GM12892 (cell line): ENCODE results near the gene KMT2B.
A peak's percentile ranks its signal among the peaks of the same experiment; 100 is the strongest.

Source experiments
- DNase-seq: peaks from one replicate; pipeline ENCODE4 v3.0.0; 2011; ENCODE audit not compliant: insufficient read length
- FAIRE-seq: peaks from 2 replicates; lab custom pipeline; 2011; peaks lifted over from hg19 to GRCh38; lab: Jason Lieb, UNC
- POLR2A ChIP-seq: IDR thresholded peaks from 2 replicates; pipeline ENCODE4 v1.6.1; 2011; ENCODE audit warnings: low read depth, low read length, control low read depth
- POLR2AphosphoS5 ChIP-seq: IDR thresholded peaks from 2 replicates; pipeline ENCODE4 v1.6.1; 2011; ENCODE audit warnings: low read depth, low read length, control low read depth
- TAF1 ChIP-seq: IDR thresholded peaks from 2 replicates; pipeline ENCODE4 v1.6.1; 2011; ENCODE audit warnings: low read depth, mild to moderate bottlenecking, control low read depth, low read length, borderline replicate concordance

The KMT2B gene

DNA sequence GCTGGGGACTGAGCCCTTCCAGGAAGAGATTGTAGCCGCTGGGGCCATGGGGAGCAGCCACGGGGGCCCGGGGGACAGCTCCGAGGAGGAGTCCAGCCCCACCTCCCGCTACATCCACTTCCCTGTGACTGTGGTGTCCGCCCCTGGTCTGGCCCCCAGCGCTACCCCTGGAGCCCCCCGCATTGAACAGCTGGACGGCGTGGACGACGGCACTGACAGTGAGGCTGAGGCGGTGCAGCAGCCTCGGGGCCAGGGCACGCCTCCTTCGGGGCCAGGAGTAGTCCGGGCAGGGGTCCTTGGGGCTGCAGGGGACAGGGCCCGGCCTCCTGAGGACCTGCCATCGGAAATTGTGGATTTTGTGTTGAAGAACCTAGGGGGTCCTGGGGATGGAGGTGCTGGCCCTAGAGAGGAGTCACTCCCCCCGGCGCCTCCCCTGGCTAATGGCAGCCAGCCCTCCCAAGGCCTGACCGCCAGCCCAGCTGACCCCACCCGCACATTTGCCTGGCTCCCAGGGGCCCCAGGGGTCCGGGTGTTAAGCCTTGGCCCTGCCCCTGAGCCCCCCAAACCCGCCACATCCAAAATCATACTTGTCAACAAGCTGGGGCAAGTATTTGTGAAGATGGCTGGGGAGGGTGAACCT, 14.9 kb downstream of the KMT2B start:
- peak; percentile 20; the same call in 1 of the 2 replicates for TF ChIP-seq POLR2AphosphoS5
- TF ChIP-seq POLR2A, result no peak
- no peak for TF ChIP-seq TAF1
- FAIRE-seq (no peak), DNase-seq (no peak)

DNA sequence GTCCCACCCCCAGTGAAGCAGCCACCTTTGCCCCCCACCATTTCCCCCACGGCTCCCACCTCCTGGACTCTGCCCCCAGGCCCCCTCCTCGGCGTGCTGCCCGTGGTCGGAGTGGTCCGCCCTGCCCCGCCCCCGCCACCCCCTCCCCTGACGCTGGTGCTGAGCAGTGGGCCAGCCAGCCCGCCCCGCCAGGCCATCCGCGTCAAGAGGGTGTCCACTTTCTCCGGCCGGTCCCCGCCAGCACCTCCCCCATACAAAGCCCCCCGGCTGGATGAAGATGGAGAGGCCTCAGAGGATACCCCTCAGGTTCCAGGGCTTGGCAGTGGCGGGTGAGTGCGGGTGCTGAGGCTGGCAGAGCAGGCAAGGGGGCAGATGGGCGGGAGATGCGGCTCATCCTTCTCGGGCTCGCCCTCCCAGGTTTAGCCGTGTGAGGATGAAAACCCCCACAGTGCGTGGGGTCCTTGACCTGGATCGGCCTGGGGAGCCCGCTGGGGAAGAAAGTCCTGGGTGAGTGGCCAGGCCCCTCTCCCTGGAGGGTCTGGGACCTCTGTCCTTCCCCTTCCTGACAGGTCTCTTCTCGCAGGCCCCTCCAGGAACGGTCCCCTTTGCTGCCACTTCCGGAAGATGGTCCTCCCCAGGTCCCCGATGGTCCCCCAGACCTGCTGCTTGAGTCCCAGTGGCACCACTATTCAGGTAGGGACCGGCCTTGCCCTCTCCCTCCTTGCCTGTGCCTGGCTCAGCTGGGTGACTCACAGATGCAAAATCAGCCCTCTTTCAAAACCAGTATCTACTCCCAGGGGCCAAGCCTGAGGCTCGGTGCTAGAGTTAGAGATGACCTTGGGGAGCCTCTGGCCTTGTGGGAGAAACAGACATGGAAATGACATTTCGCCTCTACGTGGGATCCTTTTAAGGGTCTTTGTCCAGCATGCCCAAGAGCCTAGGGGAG, 15.7 kb downstream of the KMT2B start:
- TF ChIP-seq POLR2A (no peak), TAF1 (no peak)

DNA sequence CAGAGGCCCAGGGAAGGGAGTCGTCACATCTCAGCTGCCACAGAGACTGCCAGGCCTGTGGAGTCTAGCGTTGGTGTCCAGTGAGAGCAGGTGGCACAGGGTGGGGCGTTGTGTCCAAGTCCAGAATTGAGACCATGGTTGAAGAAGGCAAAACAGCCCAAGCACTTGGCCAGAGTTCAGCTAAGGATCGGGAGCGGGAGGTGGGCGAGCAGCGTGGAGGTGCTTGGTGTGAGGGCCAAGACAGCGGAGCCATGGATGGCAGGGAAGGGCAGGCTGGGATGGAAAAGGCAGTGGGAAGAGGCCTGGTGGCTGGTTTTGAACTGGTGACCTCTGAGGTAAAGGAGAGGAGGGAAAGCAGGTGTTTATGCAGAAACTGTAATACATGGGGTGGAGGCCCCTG, 16.5 kb downstream of the KMT2B start:
- FAIRE-seq, result no peak
- DNase-seq, result no peak
- TF ChIP-seq POLR2A, result no peak
- no peak for TF ChIP-seq POLR2AphosphoS5
- TF ChIP-seq TAF1, result no peak

More for the DNA sequence above, 15.7 kb downstream of the KMT2B start:
- no peak for FAIRE-seq
- no peak for DNase-seq

DNA sequence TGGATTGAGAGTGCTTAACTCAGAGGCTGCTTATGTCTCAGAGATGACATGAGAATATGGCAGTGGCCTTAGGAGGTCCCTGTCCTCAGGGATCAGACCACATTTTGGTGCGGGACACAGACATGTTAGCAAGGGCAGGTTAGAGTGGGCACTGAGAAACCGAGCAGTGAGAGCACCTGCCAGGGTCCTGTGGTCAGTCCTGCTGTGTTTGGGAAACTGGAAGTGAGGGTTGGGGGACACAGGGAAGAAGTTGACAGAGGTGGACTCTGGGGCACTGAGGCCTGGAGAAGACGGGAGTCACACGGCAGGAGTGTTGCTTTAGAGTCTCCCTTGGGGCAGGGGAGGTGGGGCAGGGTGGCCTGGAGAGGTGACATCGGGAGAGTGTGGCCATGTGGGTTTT, 17.1 kb downstream of the KMT2B start:
- DNase-seq (no peak), FAIRE-seq (no peak)
- TF ChIP-seq POLR2A (no peak), POLR2AphosphoS5 (no peak), TAF1 (no peak)

DNA sequence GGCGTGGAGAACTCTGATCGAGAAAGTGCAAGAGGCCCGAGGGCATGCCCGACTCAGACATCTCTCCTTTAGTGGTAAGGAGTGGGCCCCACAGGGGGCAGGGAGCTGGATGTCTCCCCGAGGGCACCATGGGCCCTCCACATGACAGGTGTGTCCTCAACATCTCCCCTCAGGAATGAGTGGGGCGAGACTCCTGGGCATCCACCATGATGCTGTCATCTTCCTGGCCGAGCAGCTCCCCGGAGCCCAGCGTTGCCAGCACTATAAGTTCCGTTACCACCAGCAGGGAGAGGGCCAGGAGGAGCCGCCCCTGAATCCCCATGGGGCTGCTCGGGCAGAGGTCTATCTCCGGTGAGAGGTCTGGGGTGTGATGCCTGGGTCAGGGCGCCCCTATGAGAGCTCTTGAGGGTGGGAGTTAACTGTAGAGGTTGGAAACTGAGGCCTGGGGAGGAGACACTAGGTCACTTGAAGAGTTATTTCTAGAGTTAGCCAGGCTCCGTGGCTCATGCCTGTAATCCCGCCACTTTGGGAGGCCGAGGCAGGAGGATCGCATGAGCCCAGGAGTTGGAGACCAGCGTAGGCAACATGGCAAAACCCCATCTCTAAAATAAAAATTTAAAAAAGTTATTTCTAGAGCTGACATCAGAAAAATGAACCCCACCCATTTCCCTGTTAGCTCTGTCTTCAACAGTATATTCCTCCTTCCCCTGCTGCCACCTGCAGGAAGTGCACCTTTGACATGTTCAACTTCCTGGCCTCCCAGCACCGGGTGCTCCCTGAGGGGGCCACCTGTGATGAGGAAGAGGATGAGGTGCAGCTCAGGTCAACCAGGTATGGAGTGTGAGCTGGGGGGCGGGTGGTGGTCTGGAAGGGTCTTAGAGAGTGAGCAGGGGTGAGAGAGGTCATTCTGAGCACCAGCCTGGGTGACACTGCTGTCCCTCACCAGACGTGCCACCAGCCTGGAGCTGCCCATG, 19.4 kb downstream of the KMT2B start:
- peak; percentile 64 for FAIRE-seq
- TF ChIP-seq TAF1 (no peak), POLR2AphosphoS5 (peak; percentile 43; the same call in 1 of the 2 replicates), POLR2A (no peak)
- DNase-seq, result no peak

DNA sequence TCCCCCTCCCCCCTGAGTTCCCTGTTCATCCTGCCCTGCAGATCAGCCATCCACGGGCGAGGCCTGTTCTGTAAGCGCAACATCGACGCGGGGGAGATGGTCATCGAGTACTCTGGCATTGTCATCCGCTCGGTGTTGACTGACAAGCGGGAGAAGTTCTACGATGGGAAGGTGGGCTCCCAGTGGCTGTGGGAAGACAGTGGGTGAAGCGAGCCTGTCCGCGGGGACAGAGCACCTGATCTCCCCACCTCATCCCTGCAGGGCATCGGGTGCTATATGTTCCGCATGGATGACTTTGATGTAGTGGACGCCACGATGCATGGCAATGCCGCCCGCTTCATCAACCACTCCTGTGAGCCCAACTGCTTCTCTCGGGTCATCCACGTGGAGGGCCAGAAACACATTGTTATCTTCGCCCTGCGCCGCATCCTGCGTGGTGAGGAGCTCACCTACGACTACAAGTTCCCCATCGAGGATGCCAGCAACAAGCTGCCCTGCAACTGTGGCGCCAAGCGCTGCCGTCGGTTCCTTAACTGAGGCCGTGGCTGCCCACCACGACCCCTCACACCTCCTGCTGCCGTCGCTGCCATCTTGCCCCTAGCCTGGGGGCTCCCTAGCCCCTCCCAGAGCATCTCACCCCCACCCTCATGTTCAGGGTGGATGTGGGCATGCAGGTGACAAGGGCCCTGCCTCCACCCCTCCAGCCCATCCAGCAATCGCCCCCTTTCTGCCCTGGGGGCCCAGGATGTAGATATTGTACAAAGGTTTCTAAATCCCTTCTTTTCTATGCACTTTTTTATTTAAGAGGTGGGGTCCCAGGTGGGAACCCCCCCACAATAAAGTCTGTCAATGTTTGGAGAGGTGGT, 20.5 kb downstream of the KMT2B start:
- TF ChIP-seq POLR2A (peak; percentile 38; the same call in 1 of the 2 replicates), TAF1 (no peak), POLR2AphosphoS5 (peak; percentile 47)
- DNase-seq, result no peak
- no peak for FAIRE-seq

DNA sequence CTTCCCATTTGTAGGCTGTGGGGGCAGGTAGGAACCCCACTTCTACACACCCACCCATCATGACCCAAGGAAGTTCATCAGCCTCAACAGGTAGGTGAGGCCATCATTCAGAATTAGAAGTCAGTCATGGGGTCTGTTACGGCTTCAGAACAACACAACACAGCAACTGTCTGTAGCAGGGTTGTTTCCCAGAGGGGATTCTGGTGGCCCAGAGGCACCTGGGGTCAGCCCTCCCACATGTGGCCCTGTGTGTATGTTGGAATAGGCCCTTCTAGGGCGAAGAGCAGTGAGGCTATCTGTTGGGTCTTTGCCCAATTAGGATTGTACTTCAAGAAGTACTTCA, 21.1 kb downstream of the KMT2B start:
- DNase-seq, result no peak
- TF ChIP-seq POLR2A (no peak), POLR2AphosphoS5 (no peak)
- FAIRE-seq, result no peak

DNA sequence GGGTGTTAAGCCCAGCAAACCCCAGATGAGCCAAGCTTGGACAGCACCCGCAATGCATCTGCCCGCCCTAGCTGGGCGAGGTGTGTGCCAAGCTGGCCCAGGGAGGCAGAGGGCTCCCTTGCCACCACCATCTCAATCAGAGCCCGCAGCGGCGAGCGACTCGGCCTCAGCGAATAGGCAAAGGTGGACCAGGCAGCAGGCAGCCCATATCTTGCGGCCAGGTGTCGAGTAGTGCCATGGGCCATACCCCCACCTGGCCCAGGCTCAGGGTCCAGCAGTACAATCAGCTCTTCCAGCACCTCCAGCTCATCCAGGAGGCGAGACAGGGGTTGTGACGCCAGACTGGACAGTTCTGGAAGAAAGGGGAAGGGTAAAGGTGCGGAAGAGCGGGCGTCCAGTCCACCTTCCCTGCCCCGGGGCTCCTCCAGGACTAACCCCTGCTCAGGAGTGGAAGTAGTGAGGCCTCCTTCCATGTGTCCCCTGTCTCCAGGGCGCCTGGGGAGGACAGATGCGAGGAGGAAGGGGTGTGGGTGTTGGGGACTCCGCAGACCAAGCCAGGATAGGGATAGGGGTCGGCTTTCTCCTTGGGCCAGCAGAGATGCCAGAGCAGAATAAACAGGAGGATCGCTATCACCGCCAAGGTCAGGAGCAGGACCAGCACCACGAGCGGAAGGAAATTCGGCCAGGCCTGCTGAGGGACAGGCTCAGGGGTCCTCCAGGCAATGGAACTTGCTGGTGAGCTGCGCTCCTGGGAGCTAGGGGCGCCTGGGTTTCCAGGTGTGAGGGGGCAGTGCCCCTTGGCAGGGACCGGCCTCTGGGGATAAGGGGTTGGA, 21.7 kb downstream of the KMT2B start:
- DNase-seq (no peak), FAIRE-seq (no peak)
- TF ChIP-seq POLR2AphosphoS5 (peak; percentile 38; the same call in 1 of the 2 replicates), TAF1 (no peak), POLR2A (no peak)

DNA sequence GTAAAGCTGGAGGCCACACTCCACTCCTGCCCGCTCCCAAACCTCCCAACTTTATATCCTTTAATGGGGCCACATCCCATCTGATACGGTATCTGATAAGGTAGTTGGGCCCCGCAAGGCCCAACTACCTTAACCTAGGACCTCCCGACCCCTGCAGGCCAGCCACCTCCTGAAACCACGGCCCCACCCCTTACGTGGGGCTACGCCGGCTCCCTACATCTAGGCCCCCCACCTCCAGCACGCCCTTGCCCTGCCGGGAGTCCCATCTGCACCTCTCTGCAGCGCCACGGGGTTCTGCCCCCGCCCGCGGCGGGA, 22.3 kb downstream of the KMT2B start:
- TF ChIP-seq TAF1 (no peak), POLR2AphosphoS5 (no peak), POLR2A (no peak)
- FAIRE-seq (peak; percentile 21), DNase-seq (no peak)
